ENCODE data around the gene CEACAM19. TPM values are rescaled to one million over a fixed set of nuclear protein-coding genes. Genes with fewer than 3 reads are reported as not detected.

Gene CEACAM19
- total RNA-seq, 1 donor from 2014 or later: 1.1 TPM

- no peaks in the 10 kb centered on the region for H3K9me3 Mint-ChIP-seq
- no peaks in the 10 kb centered on the region for H3K36me3 Mint-ChIP-seq (ENCODE audit: low read depth)
- H3K27ac Mint-ChIP-seq: peak overlapping the region; percentile 46
- no peak for DNase-seq (ENCODE audit: low spot score)
- intact Hi-C loops (cut with micrococcal nuclease): no loop called here
- H3K4me3 Mint-ChIP-seq: peak overlapping the region; percentile 59
- peaks cover 36% of the 10 kb centered on the region for H3K4me1 Mint-ChIP-seq (ENCODE audit: low read depth)
- peaks cover 2% of the 10 kb centered on the region for H3K27me3 Mint-ChIP-seq (ENCODE audit: insufficient read depth)
Measured at GRCh38 chr19:44728178-44728577, 56.9 kb downstream of the CEACAM19 start.

DNA sequence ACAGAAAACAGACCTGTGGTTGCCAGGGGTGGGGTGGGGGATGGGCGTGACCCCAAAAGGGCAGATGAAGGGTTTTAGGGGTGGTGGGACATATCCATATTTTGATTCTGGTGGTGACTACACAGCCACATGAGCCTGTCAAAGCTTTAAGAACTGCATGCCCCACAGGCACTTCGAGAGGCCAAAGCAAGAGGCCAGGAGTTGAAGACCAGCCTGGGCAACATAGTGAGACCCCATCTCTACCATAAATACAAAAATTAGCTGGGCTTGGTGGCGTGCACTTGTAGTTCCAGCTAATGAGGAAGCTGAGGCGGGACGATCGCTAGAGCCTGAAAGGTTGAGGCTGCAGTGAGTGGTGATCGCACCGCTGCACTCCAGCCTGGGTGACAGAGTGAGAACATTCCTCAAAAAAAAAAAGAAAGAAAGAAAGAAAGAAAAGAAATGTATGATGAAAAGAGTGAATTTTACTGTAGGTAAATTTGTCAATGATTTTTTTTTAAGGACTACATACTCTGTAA is 58.3 kb downstream of the CEACAM19 start:
- Mint-ChIP-seq H3K27me3 (ENCODE audit: insufficient read depth) (peaks cover 2% of the 10 kb centered on the region), H3K4me3 (no peak overlapping the region), H3K36me3 (ENCODE audit: low read depth) (no peaks in the 10 kb centered on the region), H3K4me1 (ENCODE audit: low read depth) (peaks cover 23% of the 10 kb centered on the region), H3K27ac (no peak overlapping the region), H3K9me3 (no peaks in the 10 kb centered on the region)
- intact Hi-C loops (cut with micrococcal nuclease): no loop called here
- no peak for DNase-seq (ENCODE audit: low spot score)

GRCh38 chr19:44731081-44731480 is 59.8 kb downstream of the CEACAM19 start:
- no peaks in the 10 kb centered on the region for H3K9me3 Mint-ChIP-seq
- H3K27ac Mint-ChIP-seq: no peak overlapping the region
- no peak overlapping the region for H3K4me3 Mint-ChIP-seq
- no peaks in the 10 kb centered on the region for H3K36me3 Mint-ChIP-seq (ENCODE audit: low read depth)
- peaks cover 9% of the 10 kb centered on the region for H3K27me3 Mint-ChIP-seq (ENCODE audit: insufficient read depth)
- no peak for DNase-seq (ENCODE audit: low spot score)
- peaks cover 16% of the 10 kb centered on the region for H3K4me1 Mint-ChIP-seq (ENCODE audit: low read depth)
- intact Hi-C loops (cut with micrococcal nuclease): no loop called here

- Mint-ChIP-seq H3K4me1 (ENCODE audit: low read depth) (peaks cover 16% of the 10 kb centered on the region), H3K4me3 (no peak overlapping the region), H3K27me3 (ENCODE audit: insufficient read depth) (peaks cover 9% of the 10 kb centered on the region)
Measured at GRCh38 chr19:44731622-44732021, 60.3 kb downstream of the CEACAM19 start.

GRCh38 chr19:44732235-44733014 is 61.1 kb downstream of the CEACAM19 start:
- H3K9me3 Mint-ChIP-seq: no peaks in the 10 kb centered on the region
- H3K4me1 Mint-ChIP-seq (ENCODE audit: low read depth): peaks cover 20% of the 10 kb centered on the region
- H3K27ac Mint-ChIP-seq: no peak overlapping the region
- H3K4me3 Mint-ChIP-seq: no peak overlapping the region
- H3K27me3 Mint-ChIP-seq (ENCODE audit: insufficient read depth): peaks cover 9% of the 10 kb centered on the region
- no peak for DNase-seq (ENCODE audit: low spot score)
- no peaks in the 10 kb centered on the region for H3K36me3 Mint-ChIP-seq (ENCODE audit: low read depth)
- intact Hi-C loops (cut with micrococcal nuclease): no loop called here

More at GRCh38 chr19:44731622-44732021, 60.3 kb downstream of the CEACAM19 start:
- Mint-ChIP-seq H3K9me3 (no peaks in the 10 kb centered on the region), H3K27ac (no peak overlapping the region), H3K36me3 (ENCODE audit: low read depth) (no peaks in the 10 kb centered on the region)
- intact Hi-C loops (cut with micrococcal nuclease): no loop called here
- DNase-seq (ENCODE audit: low spot score): no peak

Other genes starting within 250 kb of the CEACAM19 start
- 0.08 TPM in 1 of 2 replicates, not detected in the other for gene ZNF229, start 223.0 kb upstream of the CEACAM19 start, total RNA-seq
- 8.8 and 10.1 TPM in 2 replicates for gene ZNF180, start 171.0 kb upstream of the CEACAM19 start, total RNA-seq
- not detected in 2 replicates for gene CEACAM20, start 141.8 kb upstream of the CEACAM19 start, total RNA-seq
- gene IGSF23, start 57.9 kb upstream of the CEACAM19 start, total RNA-seq: not detected in 2 replicates
- 19.3 and 20.6 TPM in 2 replicates for gene PVR, start 27.6 kb upstream of the CEACAM19 start, total RNA-seq
- not detected in 2 replicates for gene CEACAM16, start 27.7 kb downstream of the CEACAM19 start, total RNA-seq
- 67.2 and 74.6 TPM in 2 replicates for gene BCL3, start 77.2 kb downstream of the CEACAM19 start, total RNA-seq
- gene CBLC, start 106.4 kb downstream of the CEACAM19 start, total RNA-seq: not detected in 2 replicates
- not detected in 2 replicates for gene BCAM, start 137.6 kb downstream of the CEACAM19 start, total RNA-seq
- 0.08 and 0.39 TPM in 2 replicates for gene NECTIN2, start 174.8 kb downstream of the CEACAM19 start, total RNA-seq
- gene TOMM40, start 219.8 kb downstream of the CEACAM19 start, total RNA-seq: 209 and 211 TPM in 2 replicates
- gene APOE, start 234.3 kb downstream of the CEACAM19 start, total RNA-seq: 0.41 and 0.42 TPM in 2 replicates
- 1.2 TPM in 1 of 2 replicates, not detected in the other for gene APOC1, start 243.1 kb downstream of the CEACAM19 start, total RNA-seq

Data from activated T-helper 1 cell treated with anti-CD3 and anti-CD28 coated beads, Interleukin-12 subunit alpha, Interleukin-12 subunit beta, Interleukin-2, Interleukin-4 antibody, amounts not matched to agents 30 ng/mL and 10 ng/mL and 1 ng/mL, durations not matched to agents 14 hours and 24 hours and 36 hours (primary cell).